ENCODE data around the gene PAX7. TPM values are rescaled to one million over a fixed set of nuclear protein-coding genes. Genes with fewer than 3 reads are reported as not detected.
A peak's percentile ranks its signal among the peaks of the same experiment; 100 is the strongest.

The PAX7 gene
- total RNA-seq, 1 experiment from 2014 or later, result 0.15 TPM

- H3K27ac ChIP-seq (ENCODE audit: insufficient read length, low read depth, low read length), result no peak overlapping the region
- H3K4me1 ChIP-seq (ENCODE audit: insufficient read depth, low read length), result no peaks in the 10 kb centered on the region
- WGBS (ENCODE audit: extremely low coverage, insufficient read length, low lambda C conversion rate), result no CpG with 5 or more reads among the region's 21 CpGs
- H3K56ac ChIP-seq (ENCODE audit: insufficient read length, low read depth, low read length), result no peak overlapping the region
- H4K91ac ChIP-seq (ENCODE audit: insufficient read length, low read depth, low read length), result no peak overlapping the region
- H3K9ac ChIP-seq (ENCODE audit: extremely low read depth, insufficient read length, low read length), result no peak overlapping the region
- no peaks in the 10 kb centered on the region for H4K20me1 ChIP-seq (ENCODE audit: control insufficient read depth, insufficient read depth, insufficient read length)
- H3K4me2 ChIP-seq (ENCODE audit: insufficient read depth, insufficient read length, low read length), result no peak overlapping the region
- no peak overlapping the region for H2BK120ac ChIP-seq (ENCODE audit: low read depth, low read length, poor library complexity, severe bottlenecking)
- H2AFZ ChIP-seq (ENCODE audit: low read length), result no peak overlapping the region
- no peak overlapping the region for H4K5ac ChIP-seq (ENCODE audit: insufficient read length, low read depth, low read length)
- Mint-ChIP-seq H3K4me3 (peak overlapping the region; percentile 43 to 47; a peak in 4 of 5 replicates), H3K36me3 (ENCODE audit: insufficient read depth in 1 of 3, low read depth in 3 of 3) (no peaks in the 10 kb centered on the region), H3K4me1 (peaks cover 6 to 13% of the 10 kb centered on the region in 2 experiments; a peak in 2 of 4 replicates), H3K9me3 (no peaks in the 10 kb centered on the region), H3K27ac (no peak overlapping the region), H3K27me3 (ENCODE audit: low read depth) (peaks cover 94% of the 10 kb centered on the region)
- no peak overlapping the region for H3K23ac ChIP-seq (ENCODE audit: insufficient read length, low read depth, low read length)
- H3K18ac ChIP-seq (ENCODE audit: insufficient read length, low read depth, low read length), result no peak overlapping the region
- no peak overlapping the region for H3K14ac ChIP-seq (ENCODE audit: insufficient read depth, low read length)
- H3K27me3 ChIP-seq (ENCODE audit: insufficient read depth, low read length), result no peaks in the 10 kb centered on the region; the same call in 1 of the 2 replicates
- no peak overlapping the region for H2BK20ac ChIP-seq (ENCODE audit: low read depth, low read length, poor library complexity, severe bottlenecking)
- H2BK12ac ChIP-seq (ENCODE audit: insufficient read length, low read depth, low read length), result no peak overlapping the region
- H3K4ac ChIP-seq (ENCODE audit: low read depth, low read length), result no peak overlapping the region
- no peak overlapping the region for H3T11ph ChIP-seq (ENCODE audit: low read length)
- H3K79me1 ChIP-seq (ENCODE audit: insufficient read depth, low read depth, low read length, poor library complexity, severe bottlenecking), result no peaks in the 10 kb centered on the region
- DNase-seq, result peak; percentile 80
- H4K8ac ChIP-seq (replicated peaks; ENCODE audit: insufficient read length, low read depth, low read length), result no peak overlapping the region
- no peak overlapping the region for H2BK15ac ChIP-seq (ENCODE audit: low read depth, low read length)
- no peak overlapping the region for H2BK5ac ChIP-seq (ENCODE audit: insufficient read length, low read length)
- no peak overlapping the region for H2AK5ac ChIP-seq (ENCODE audit: insufficient read length, low read length)
- peak; percentile 62 for TF ChIP-seq CTCF (conservative IDR thresholded peaks at IDR 0.05)
- H3K9me3 ChIP-seq (ENCODE audit: control insufficient read depth, low read depth, low read length), result no peaks in the 10 kb centered on the region
- H3K79me2 ChIP-seq (ENCODE audit: insufficient read depth, low read length), result no peaks in the 10 kb centered on the region
- no peaks in the 10 kb centered on the region for H3K23me2 ChIP-seq (ENCODE audit: insufficient read length, low read depth, low read length, poor library complexity, severe bottlenecking)
These were observed 72.5 kb downstream of the PAX7 start for GRCh38 chr1:18703041-18703621.

Data from H9 (cell line).